GM21381 (cell line): ENCODE results near the gene ABCG1.
A peak's percentile ranks its signal among the peaks of the same experiment; 100 is the strongest.

ENCODE experiments used
- ATAC-seq: cut with Tn5 transposase; IDR thresholded peaks from one replicate; pipeline ENCODE4 v1.9.1; 2021; ENCODE audit warnings: mild to moderate bottlenecking, moderate library complexity; ENCODE audit not compliant: unreplicated experiment

Gene ABCG1

GRCh38 chr21:42231756-42232155, 12.8 kb downstream of the ABCG1 start:
- ATAC-seq, result no peak

GRCh38 chr21:42232176-42232825, 13.4 kb downstream of the ABCG1 start:
- no peak for ATAC-seq

DNA sequence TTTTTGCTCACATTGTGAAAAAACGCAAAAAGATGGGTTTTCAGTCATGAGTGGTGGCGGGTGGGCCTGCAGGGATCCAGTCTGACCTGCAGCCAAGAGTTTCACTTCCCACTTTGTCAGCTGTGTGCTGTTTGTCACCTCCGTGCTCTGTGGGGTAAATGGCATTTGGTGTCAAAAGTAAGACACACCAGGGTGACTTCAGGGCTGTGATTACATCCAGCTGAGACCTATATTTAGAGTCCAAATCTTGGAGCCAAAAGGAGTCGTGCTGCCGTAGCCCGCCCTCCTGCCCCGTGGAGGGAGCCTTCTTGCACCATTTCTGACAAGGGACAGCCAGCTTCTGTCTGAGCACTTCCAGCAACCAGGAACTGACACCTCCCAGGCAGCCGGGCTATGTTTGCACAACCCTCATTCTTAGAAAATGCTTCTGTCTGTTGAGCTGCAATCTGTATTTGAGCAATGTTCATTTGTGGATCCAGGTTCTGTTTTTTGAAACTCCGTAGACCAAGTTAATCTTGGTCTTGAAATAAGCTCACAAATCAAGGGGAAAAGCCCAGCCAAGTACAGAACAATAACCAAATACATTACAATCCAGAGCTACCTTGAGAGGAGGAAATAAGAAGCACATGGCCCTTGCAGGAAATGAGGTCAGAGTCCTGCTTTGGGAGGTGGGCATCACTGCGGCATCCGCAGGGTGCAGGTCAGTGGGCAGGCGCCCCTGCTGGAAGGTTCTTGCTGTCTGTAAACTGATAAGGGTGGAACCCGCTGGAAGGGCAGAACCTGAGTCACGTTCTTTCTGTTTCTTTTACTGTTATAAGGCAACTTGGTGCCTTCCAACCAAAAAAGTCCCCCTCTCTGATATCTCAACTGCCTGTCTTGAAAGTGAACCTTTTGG, 14.4 kb downstream of the ABCG1 start:
- ATAC-seq, result peak; percentile 40

GRCh38 chr21:42234041-42234440, 15.1 kb downstream of the ABCG1 start:
- no peak for ATAC-seq

DNA sequence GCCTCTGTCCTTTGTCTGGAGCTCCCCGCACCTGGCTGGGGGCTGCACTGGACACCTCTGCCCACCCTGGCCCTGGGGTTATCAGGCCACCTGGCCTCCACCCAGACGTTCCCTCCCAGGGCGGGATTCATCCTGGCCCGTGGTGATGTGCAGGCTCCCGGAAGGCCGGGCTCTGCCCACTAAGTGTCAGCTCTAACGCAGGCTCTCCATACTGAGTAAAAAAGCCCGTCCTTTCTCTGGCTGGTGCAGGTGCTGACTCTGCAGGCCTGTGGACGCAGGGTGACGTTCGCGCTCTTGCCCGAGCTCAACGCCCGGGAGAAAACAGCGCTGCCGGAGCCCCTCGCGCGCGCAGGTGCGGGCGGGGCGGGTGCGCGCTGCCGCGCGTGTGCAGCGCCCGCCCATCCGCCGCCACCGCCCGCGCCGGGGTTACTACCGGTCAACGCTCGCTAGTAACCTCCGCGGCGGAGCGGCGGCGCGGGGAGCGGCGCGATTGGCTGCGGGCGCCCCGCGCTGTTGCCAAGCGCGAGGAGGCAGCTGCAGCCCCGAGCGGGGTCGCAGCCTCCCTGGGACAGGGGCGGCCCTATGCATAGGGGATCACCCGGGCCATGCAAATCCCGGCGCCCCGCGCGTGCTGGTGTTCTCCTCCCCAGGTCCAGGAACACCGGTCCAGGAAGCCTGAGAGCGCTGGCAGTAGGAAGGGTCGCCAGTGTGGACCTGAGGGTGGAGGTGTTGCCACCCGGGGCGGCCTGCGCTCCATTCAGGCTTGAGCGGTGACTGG, 15.7 kb downstream of the ABCG1 start:
- ATAC-seq, result peak; percentile 32

DNA sequence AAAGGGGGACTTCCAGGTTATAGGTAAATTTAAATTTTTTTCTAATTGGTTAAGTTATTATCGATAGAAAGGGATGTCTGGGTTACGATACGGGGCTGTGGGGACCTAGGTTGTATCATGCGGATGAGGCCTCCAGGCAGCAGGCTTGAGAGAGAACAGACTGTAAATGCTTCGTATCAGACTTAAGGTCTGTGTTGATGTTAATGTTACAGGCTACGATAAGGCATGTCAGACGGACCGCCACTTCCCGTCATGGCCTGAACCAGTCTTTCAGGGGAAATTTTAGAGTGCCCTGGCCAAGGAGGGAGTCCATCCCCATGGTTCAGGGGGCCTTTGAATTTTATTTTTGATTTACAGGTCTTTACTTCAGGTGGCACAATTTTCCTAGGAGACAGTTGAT, 16.7 kb downstream of the ABCG1 start:
- ATAC-seq, result no peak

GRCh38 chr21:42236014-42236413, 17.1 kb downstream of the ABCG1 start:
- no peak for ATAC-seq

DNA sequence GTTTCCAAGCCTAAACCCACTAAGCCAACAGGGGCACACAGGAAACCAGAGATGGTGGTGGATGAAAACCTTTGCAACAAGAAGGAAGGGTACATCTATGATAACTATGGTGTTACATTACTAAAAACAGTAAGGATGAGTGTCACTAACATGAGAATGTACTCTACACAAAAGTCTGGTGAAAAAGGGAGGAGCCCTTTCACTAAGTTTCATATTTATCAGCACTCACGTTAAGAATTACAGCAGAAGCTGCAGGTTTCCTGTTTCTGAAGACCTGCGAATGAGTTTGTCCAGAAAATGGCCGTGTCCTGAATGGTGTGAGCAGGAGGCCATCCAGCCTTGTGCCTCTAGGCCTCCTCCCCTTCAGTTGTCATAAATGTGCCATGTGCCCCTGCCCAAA, 17.8 kb downstream of the ABCG1 start:
- no peak for ATAC-seq

- no peak for ATAC-seq
Observed at GRCh38 chr21:42237161-42237560, 18.2 kb downstream of the ABCG1 start.

DNA sequence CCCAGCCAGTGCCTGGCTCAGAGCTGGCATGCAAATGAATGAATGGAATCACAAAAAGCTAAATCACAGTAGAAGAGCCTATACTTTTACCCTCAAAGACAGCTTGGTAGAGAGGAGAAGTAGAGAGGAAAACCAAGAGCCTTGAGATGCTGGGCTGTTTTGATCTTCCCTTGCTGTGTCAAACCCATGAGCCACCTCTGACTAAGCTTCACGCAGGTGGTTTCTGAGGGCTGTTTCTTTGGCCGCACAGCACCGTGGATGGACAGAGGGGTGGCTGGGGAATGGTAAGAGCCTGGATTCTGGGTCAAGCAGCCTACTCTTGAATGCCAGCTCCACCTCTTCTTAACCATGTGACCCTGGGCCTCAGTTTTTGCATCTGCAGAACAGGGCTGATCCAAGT, 18.6 kb downstream of the ABCG1 start:
- no peak for ATAC-seq

DNA sequence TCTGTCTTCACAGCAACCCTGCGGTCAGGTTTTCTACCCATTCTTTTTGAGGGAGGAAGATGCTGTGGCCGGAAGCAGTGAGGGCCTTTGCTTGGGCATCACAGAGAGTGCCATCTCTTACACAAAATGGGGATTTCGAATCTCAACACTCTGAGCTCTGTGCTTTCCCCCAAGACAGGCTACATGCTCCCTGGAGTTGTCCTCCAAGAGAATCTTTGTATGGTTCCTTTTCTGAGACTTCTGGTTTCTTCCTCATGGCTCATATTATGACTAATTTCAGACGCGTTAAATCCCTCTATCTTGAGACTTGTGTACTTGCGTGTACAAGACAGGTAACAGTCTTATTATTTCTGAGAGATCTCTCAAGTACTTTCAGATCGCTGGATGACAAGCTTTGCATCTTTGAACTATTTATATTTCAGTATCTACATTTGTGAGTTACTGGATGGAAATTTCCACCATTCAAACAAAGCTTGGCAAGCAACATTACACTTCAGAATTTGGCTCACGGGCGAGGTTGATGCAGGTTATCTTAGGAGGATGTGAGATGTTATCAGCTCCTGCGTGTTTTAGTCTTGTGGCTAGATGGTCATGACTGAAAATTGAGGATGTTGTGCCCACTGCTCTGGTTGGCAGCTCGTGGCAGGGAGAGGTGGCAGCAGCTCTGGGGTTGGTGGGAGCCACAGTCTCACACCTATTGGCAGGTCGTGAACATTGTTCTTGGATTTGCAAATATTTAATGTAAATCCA, 19.4 kb downstream of the ABCG1 start:
- no peak for ATAC-seq

GRCh38 chr21:42239556-42239955, 20.6 kb downstream of the ABCG1 start:
- ATAC-seq, result no peak

DNA sequence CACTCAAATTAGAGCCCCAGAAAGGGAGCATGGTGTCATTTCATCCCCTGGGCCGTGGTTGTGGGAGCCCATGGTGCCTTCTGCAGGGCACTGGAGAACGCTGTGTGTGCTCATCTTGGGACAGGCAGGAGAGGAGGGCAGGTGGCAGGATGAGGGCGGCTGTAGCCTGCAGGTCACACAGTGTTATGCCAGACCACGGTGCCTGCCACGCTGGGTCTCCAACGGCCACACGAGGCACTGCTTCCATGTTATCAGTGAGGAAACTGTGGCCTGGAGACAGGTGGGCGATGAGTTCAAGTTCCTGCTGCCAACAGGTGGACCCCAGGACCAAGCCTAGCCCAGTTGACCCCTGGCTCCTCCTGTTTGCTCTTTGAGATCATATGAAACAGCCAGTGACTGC, 21.0 kb downstream of the ABCG1 start:
- ATAC-seq, result no peak

- no peak for ATAC-seq
Observed at GRCh38 chr21:42242611-42243010, 23.7 kb downstream of the ABCG1 start.

DNA sequence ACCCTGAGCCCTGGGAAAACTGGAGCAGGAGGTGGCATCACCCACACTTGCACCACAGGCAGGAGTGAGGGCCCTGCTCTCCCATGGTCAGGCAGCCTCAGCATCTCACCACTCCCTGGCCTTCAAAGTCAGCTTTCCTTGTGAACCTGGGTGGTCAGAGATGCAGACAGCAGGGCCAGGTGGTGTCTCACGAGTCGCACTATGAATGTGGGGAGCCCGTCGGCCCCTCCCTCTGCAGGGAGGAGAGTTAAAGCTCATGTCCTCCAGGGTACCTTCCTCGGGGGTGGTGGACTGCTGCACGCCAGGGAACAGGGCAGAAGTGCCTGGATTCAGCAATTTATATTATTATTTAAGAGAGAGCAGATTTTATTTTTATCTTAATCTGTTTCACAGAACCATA, 24.1 kb downstream of the ABCG1 start:
- no peak for ATAC-seq

DNA sequence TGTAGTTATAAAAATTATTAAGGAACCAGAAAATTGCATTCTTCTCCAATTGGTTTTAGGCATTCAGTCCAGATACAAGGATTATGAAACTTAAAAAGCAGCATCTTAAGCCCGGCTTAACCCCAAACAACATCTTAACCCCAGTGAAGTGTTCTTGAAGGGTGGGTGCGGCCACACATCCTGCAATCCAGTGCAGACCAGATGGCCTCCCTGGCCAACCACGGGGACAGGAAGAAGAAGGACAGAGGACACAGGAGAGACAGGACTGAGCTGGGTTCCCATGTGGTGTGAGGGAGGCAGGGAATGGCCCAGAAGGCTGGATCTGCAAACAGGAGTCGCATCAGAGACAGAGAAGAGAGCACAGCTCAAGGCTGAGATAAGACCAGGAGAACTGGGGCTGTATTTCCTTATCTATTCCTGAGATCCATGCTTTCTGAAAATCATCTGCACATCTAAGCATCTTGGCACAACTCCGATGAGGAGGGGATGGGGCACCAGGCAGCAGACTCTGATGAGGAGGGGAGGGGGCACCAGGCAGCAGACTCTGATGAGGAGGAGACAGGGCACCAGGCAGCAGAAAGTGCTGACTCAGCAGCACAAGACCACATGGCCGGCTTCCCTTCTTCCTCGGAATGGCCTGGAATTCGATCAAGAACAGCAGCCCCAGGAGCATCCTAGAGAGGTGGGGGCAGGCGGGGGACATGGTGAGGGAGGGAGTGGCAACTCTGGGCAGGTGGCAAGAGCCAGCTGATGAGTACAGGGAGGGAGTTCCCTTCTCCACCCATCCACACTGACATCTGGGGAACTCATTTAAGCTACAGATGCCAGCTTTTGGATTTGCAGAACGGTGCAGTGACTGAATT, 26.6 kb downstream of the ABCG1 start:
- ATAC-seq, result no peak

GRCh38 chr21:42247716-42248115, 28.8 kb downstream of the ABCG1 start:
- no peak for ATAC-seq

DNA sequence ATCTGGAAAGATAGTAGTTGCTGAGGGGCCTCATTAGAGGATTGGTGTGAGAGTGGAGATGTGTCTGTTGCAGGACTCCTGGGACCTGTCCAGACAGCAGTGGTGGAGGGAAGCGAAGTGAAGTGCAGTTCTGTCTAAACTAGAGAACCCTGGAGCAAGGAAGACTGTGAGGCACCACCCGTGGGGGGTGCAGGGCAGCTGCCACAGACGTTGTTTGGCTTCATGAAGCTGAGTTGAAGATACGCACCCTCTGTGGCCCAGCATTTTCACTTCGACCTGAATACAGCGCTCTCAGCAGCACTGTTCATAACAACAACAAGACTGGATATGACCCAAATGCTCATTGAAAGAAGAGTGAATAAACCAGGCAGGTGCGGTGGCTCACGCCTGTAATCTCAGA, 29.3 kb downstream of the ABCG1 start:
- no peak for ATAC-seq

DNA sequence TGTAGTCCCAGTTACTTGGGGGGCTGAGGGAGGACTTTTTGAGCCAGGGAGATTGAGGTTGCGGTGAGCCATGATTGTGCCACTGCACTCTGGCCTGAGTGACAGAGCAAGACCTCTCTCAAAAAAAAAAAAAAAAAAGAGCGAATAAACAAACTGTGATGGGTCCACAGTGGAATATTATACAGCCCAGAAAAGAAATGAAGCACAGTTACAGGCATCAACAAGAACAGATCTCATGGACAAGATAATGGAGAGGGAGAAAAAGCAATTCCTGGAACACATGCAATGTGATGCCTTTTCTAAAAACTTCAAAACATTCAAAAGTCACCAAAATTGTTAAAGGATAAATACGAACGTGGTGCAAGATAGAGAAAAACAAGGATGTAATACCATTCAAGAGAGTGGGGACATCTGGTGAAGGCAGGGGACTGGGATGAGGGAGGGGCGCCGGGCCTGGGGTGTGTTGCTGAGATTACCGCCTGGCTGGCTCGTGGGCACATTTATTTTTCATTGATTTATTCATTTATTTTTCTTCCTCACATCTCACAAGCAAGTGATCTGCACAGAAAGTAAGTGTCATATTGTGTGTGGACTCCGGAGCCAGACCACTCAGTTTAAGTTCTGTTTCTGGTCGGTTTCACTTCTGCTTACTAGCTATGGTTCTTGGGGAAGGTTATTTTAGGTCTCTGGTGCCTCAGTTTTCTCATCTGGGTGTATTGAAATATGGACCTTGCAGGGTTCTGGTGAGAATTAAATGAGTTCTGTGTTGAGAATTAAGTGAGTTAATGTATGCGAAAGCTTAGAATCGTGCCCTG, 30.1 kb downstream of the ABCG1 start:
- ATAC-seq, result peak; percentile 93
